Loucy (cell line): ENCODE measurements around the gene SNRNP40.

ENCODE experiments used
- EZH2phosphoT487 ChIP-seq: fragments of 200-600 bp; IDR thresholded peaks from 2 replicates; pipeline ENCODE4 v1.6.1; 2018; ENCODE audit warnings: antibody characterized with exemption, mild to moderate bottlenecking, moderate library complexity, borderline replicate concordance
- TF ChIP-seq, protein P1 (sequence below): fragments of 200-600 bp; sonication (generic); conservative IDR thresholded peaks from 2 replicates; pipeline ENCODE4 v1.5.1; 2014; ENCODE audit warnings: mild to moderate bottlenecking, antibody characterized with exemption, low read length

DNA sequence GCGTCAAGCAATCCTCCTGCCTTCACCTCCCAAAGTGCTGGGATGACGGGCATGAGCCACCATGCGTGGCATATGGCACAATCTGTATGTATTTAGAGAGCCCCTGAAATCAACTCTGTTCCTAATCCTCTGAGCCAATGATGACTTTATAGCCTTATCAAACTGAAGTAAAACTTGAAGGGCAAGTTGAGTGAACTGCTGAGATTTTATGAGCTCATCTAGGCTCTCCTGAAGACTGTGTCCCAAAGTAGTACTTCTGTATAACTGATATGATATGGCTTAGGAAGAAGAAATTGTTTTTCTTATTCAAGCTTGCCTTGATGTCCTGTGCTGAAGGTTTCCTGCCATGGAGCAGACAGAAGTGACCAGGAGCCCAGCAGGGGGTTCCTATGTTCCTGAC is 33.2 kb downstream of the SNRNP40 start:
- TF ChIP-seq, protein P1, sequence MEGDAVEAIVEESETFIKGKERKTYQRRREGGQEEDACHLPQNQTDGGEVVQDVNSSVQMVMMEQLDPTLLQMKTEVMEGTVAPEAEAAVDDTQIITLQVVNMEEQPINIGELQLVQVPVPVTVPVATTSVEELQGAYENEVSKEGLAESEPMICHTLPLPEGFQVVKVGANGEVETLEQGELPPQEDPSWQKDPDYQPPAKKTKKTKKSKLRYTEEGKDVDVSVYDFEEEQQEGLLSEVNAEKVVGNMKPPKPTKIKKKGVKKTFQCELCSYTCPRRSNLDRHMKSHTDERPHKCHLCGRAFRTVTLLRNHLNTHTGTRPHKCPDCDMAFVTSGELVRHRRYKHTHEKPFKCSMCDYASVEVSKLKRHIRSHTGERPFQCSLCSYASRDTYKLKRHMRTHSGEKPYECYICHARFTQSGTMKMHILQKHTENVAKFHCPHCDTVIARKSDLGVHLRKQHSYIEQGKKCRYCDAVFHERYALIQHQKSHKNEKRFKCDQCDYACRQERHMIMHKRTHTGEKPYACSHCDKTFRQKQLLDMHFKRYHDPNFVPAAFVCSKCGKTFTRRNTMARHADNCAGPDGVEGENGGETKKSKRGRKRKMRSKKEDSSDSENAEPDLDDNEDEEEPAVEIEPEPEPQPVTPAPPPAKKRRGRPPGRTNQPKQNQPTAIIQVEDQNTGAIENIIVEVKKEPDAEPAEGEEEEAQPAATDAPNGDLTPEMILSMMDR: no peak
- TF ChIP-seq EZH2phosphoT487: no peak
